GM13977 (cell line): ENCODE data around the gene DTNA.
"Not testable (repeated sequence)": the region's sequence is repeated elsewhere in the genome, so short reads cannot be mapped to it uniquely, and the experiment has no call there.

Experiments used
- DNase-seq: peaks from one replicate; pipeline ENCODE4 v3.0.0; 2012; ENCODE audit warnings: low spot score
- in situ Hi-C: fragments of 300-500 bp; cut with MboI; formaldehyde crosslinking; loops from one replicate; pipeline ENCODE4 v1.12.0; 2022; ENCODE audit warnings: low sequenced_read_pairs, low pct_unique_long_range_greater_than_20kb, mixed read lengths, inconsistent platforms; ENCODE audit not compliant: unreplicated experiment
- TF ChIP-seq, protein P1 (sequence below): IDR thresholded peaks from 2 replicates; pipeline ENCODE4 v1.5.1; 2012; ENCODE audit warnings: mild to moderate bottlenecking, control low read depth; ENCODE audit not compliant: insufficient read depth; ENCODE audit errors: extremely low read depth, missing control alignments

Gene DTNA

GRCh38 chr18:34901299-34901698 is 191.2 kb downstream of the DTNA start:
- in situ Hi-C loops: no loop called here
- DNase-seq: no peak
- TF ChIP-seq, protein P1, sequence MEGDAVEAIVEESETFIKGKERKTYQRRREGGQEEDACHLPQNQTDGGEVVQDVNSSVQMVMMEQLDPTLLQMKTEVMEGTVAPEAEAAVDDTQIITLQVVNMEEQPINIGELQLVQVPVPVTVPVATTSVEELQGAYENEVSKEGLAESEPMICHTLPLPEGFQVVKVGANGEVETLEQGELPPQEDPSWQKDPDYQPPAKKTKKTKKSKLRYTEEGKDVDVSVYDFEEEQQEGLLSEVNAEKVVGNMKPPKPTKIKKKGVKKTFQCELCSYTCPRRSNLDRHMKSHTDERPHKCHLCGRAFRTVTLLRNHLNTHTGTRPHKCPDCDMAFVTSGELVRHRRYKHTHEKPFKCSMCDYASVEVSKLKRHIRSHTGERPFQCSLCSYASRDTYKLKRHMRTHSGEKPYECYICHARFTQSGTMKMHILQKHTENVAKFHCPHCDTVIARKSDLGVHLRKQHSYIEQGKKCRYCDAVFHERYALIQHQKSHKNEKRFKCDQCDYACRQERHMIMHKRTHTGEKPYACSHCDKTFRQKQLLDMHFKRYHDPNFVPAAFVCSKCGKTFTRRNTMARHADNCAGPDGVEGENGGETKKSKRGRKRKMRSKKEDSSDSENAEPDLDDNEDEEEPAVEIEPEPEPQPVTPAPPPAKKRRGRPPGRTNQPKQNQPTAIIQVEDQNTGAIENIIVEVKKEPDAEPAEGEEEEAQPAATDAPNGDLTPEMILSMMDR: no peak

GRCh38 chr18:34904994-34905393 is 194.9 kb downstream of the DTNA start:
- TF ChIP-seq, protein P1: no peak
- in situ Hi-C loops: no loop called here
- DNase-seq: no peak

- in situ Hi-C loops, DNase-seq: not testable (repeated sequence)
Observed at GRCh38 chr18:34906985-34907384, 196.9 kb downstream of the DTNA start.

GRCh38 chr18:34909637-34910364 is 199.7 kb downstream of the DTNA start:
- no peak for DNase-seq
- TF ChIP-seq, protein P1: no peak
- in situ Hi-C loops: no loop called here

GRCh38 chr18:34911081-34911480 is 201.0 kb downstream of the DTNA start:
- in situ Hi-C loops: no loop called here
- DNase-seq: no peak
- TF ChIP-seq, protein P1: no peak

- TF ChIP-seq, protein P1: no peak
- in situ Hi-C loops: no loop called here
- DNase-seq: no peak
Observed at GRCh38 chr18:34911661-34912384, 201.7 kb downstream of the DTNA start.
